CMK (cell line): Measurements from ENCODE around the gene CEP192.
"Not testable (repeated sequence)": the region's sequence is repeated elsewhere in the genome, so short reads cannot be mapped to it uniquely, and the experiment has no call there.

Experiments used
- DNase-seq: peaks from one replicate; pipeline ENCODE4 v3.0.0-alpha.2; 2010; ENCODE audit warnings: low read depth

The CEP192 gene, protein sequence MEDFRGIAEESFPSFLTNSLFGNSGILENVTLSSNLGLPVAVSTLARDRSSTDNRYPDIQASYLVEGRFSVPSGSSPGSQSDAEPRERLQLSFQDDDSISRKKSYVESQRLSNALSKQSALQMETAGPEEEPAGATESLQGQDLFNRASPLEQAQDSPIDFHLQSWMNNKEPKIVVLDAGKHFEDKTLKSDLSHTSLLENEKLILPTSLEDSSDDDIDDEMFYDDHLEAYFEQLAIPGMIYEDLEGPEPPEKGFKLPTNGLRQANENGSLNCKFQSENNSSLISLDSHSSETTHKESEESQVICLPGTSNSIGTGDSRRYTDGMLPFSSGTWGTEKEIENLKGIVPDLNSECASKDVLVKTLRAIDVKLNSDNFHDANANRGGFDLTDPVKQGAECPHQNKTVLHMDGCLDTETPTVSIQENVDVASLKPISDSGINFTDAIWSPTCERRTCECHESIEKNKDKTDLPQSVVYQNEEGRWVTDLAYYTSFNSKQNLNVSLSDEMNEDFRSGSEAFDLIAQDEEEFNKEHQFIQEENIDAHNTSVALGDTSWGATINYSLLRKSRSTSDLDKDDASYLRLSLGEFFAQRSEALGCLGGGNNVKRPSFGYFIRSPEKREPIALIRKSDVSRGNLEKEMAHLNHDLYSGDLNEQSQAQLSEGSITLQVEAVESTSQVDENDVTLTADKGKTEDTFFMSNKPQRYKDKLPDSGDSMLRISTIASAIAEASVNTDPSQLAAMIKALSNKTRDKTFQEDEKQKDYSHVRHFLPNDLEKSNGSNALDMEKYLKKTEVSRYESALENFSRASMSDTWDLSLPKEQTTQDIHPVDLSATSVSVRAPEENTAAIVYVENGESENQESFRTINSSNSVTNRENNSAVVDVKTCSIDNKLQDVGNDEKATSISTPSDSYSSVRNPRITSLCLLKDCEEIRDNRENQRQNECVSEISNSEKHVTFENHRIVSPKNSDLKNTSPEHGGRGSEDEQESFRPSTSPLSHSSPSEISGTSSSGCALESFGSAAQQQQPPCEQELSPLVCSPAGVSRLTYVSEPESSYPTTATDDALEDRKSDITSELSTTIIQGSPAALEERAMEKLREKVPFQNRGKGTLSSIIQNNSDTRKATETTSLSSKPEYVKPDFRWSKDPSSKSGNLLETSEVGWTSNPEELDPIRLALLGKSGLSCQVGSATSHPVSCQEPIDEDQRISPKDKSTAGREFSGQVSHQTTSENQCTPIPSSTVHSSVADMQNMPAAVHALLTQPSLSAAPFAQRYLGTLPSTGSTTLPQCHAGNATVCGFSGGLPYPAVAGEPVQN (N-terminal part only)

GRCh38 chr18:12990967-12991820 lies at the start of gene CEP192:
Gene CEP192 (plus strand): TSS chr18:12991362. CDS start chr18:12999425, 8,063 bp downstream.
- peak; percentile 78 for DNase-seq

GRCh38 chr18:12943215-12943614 lies 47.9 kb upstream of the CEP192 start:
- no peak for DNase-seq

DNA sequence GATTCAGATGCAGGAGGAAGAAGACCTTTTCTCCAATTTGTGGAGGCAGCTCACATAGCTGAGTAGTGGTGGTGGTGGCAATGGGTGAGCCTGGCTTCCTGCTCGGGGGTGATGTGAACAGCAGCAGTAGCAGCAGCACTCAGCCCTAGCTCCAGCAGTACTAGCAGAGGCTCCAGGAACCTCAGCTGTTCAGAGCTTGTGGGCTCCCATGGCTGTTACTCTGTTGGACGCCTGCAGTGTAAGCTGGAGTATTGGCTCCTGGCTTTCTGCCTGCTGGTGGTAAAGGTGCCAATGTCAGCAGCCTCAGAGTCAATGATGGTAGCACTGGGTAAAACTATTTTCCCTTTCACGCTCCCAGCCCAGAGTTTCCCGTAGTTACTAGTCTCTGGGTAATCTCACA lies 46.5 kb upstream of the CEP192 start:
- DNase-seq, result no peak

DNA sequence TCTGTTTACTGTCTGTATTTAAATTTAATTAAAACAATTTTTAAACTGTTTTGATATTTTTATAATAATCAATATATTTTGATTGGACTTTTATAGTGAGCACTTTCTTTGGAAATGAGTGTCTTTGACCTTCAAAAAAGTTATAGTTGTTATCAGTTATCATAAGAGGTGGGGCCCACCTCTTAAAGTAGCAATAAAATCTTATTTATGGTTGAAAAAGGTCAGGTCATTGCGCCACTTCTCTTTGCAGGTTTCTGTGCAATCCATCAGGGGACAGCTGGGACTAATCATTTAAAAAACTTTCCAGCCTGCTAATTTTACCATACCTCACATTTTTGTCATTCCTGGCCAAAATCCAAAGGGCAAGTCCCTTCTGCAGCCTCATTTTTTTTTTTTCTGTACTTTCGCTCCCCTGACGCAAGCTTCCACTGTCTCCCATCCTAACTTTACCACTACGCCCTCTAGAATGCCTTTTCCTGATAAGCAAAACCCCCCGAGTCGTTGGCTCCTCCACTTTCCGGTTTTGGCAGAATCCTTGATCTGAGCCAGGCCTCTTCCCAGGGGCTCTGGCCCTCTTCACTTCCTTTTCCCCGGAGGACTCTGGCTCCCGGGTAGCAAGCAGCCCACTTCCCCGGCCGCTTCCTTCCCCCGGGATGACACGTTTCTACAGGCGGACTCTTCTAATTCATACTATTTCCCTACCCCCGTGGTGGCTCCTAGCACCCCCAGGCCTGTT lies 44.4 kb upstream of the CEP192 start:
- peak; percentile 42 for DNase-seq

GRCh38 chr18:12947285-12948049 lies 43.7 kb upstream of the CEP192 start, which contains the start of gene SEH1L:
Gene SEH1L (plus strand): TSS chr18:12948011. CDS start chr18:12948122, 111 bp downstream.
- DNase-seq, result peak; percentile 80

- DNase-seq, result peak; percentile 73
Measured at GRCh38 chr18:12948050-12948804, 42.9 kb upstream of the CEP192 start.

GRCh38 chr18:12958478-12958877 lies 32.7 kb upstream of the CEP192 start:
- DNase-seq, result no peak

DNA sequence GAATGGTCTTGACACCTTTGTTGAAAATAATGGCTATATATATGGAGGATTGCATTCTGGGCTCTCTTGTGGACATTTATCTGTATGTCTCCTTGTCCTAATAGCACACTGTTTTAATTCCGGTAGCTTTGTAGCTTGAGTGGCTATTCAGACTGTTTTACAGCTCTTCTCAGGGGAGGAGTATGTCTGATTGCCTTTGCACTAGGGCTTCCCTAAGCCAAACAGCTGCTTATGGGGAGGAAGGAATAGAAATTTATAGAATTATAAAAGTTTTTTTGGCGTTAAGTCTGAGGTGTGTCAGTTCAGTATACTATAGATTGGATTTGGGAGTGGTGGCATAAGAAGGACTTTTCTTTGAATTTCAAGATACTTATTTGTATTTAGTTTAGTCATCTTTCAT lies 30.8 kb upstream of the CEP192 start:
- DNase-seq, result no peak

DNA sequence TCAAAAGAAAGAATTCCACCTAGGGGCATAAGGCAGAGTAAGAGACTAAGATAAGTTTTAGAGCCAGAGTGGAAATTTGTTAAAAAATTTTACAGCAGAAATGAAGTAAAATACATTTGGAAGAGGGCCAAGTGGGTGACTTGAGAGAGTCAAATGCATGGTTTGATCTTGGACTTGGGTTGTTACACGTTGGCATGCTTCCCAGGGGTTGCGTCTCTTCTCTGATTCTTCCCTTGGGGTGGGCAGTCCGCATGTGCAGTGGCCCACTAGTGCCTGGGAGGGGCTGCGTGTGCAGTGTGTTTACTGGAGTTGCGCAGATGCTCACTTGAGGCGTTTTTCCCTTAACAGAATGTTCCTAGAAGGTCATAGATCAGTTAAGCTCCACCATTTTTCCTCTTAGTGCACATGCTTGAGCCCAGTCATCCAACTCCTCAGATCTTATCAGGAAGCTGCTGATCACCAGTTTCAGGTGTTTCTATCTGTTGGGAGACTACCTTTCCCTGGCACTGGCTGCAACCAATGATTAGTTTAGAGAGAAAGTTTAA lies 30.2 kb upstream of the CEP192 start:
- DNase-seq, result no peak

DNA sequence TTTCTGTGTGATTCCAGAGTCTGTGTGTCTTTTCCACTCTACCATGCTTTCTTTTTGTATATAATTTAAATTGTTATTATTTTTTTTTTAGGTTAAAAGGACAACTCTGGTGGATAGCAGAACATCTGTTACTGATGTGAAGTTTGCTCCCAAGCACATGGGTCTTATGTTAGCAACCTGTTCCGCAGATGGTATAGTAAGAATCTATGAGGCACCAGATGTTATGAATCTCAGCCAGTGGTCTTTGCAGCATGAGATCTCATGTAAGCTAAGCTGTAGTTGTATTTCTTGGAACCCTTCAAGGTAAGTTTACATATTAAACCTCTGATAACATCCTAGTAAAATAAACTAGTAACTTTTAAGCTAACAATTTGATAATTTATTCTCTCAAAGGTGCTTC lies 28.1 kb upstream of the CEP192 start:
- no peak for DNase-seq

DNA sequence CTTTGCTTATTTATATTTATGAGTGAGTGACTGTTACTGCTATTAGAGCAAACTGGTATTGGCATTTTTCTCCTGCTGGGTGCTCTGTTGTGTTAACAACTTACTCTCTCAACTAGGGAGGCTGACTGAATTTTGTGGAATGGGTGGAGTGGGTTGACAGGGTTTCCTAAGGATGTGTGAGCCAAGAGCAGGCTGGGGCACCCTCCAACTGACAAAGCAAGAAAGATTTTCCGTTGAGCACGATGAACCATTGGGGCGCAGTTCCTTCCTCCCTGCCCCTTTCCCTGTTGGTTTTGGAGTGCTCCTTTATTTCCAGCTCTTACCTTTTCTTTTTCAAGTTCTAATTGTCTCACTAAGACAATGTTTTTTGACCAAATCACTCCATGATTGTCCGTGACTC lies 23.0 kb upstream of the CEP192 start:
- DNase-seq, result no peak

DNA sequence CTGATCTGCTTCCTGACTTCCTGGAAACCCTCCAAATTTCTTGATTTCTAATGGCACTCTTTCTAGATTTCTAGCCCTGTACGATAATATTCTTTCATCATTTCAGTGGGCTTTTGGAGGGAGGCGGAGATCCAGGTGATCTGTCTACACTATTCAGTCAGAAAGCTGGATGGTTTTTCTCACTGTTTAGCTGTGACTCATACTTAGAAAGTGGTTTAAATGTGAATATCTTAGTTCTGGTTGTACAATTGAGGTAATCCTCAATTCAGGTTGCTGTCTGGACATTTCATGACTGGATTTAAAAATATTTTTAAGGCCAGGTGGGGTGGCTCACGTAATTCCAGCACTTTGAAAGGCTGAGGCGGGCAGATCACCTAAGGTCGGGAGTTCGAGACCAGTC lies 22.5 kb upstream of the CEP192 start:
- no peak for DNase-seq

GRCh38 chr18:12973562-12974213 lies 17.5 kb upstream of the CEP192 start:
- DNase-seq, result no peak

- DNase-seq, result no peak
Measured at GRCh38 chr18:12975488-12975887, 15.7 kb upstream of the CEP192 start.

GRCh38 chr18:12976305-12976704 lies 14.9 kb upstream of the CEP192 start:
- no peak for DNase-seq

DNA sequence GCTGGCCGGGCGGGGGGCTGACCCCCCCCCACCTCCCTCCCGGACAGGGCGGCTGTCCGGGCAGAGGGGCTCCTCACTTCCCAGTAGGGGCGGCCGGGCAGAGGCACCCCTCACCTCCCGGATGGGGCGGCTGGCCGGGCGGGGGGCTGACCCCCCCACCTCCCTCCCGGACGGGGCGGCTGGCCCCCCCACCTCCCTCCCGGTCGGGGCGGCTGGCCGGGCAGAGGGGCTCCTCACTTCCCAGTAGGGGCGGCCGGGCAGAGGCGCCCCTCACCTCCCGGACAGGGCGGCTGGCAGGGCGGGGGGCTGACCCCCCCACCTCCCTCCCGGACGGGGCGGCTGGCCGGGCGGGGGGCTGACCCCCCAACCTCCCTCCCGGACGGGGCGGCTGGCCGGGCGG lies 11.1 kb upstream of the CEP192 start:
- DNase-seq, result not testable (repeated sequence)

- no peak for DNase-seq
Measured at GRCh38 chr18:12989397-12990122, 1.6 kb upstream of the CEP192 start.
